ENCODE results near the gene TRIO.

Gene TRIO

DNA sequence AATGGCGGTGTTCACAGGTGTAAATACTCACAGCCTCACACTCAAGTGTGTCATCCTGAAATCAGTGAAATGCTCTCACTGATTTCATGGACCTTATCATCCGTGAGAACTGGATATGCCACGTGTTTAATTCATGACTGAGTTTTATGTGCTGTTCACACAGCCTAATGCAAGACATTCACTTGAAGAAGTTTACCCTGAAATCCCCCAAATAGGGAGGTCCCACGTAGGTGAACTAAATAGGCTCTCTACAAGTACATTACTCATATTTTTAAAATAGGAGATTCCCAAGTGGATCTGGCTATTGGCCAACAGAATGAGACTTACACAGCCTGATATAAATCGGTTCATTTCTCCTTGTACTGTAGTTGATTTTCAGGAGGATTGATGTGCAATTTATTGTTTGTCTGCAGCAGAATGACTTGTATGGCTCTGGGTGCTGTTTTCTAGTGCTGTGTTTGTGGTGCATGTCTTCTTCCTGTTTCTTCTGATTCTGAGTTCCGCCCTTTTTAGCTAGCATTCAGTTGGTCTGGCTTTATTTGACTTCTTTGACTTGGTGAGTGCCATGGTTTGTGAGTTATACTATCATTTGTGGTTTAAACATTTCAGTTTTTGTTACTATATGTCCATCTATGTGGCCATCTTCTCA lies 25.1 kb downstream of the TRIO start:
- DNase-seq (ENCODE audit: low spot score): no peak

- no peak for DNase-seq (ENCODE audit: low spot score)
Observed at GRCh38 chr5:14168793-14169262, 25.7 kb downstream of the TRIO start.

DNA sequence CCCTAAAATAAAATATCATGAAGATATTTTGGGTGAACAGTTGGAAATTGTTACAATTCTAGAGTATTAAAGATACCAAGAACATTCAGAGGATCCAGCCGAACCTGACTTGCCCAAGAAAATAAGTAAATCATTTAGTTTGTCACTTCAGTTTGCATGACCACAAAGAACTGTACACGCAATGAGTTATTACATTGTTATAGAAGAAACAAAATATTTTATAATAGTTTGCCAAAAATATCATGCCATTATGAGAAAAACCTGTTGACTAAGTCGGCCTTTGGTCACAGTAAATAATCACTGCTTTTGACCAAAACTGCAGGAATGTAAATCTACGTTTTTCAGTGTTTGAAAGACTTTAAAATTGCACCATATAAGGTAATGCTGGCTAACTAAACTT lies 27.9 kb downstream of the TRIO start:
- no peak for DNase-seq (ENCODE audit: low spot score)

GRCh38 chr5:14171621-14172020 lies 28.5 kb downstream of the TRIO start:
- no peak for DNase-seq (ENCODE audit: low spot score)

GRCh38 chr5:14172149-14172795 lies 29.1 kb downstream of the TRIO start:
- no peak for DNase-seq (ENCODE audit: low spot score)

GRCh38 chr5:14173377-14174229 lies 30.5 kb downstream of the TRIO start:
- no peak for DNase-seq (ENCODE audit: low spot score)

DNA sequence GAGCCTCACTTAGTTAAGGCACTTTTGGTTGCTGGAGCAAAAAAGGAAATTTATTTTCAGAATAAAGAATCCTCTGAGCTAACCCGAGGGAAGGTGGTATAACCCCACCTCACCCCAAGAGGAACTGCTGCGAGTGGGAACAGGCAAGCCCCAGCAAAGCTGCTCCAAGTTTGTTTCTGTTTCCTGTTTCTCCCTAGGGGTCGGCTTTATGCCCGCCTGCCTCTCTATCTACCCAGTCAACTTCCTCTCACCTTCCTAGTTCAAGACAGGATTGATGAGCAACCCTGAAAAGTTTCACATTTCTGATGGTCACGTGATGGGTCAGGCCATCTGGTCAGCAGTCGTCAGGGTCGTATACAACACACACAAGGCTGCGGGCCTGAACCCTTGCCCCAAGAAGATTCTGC lies 31.1 kb downstream of the TRIO start:
- DNase-seq (ENCODE audit: low spot score): no peak

DNA sequence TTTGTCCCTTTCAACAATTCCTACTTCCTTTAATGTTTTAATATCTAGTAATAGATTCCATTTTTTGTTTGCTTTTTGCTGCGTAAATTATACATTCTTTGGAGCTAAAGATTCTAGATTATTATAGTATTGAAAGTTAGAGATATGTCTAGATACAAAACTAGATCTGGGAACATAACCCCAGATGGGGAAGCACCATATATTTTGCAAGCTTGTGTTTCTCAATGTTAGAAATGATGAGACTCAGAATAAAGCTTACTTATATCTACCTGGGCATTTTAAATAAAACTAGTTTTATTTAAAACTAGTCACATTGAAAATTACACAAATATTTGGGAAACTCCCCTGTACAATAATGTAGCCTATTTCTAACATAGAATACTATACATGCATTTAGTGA lies 32.2 kb downstream of the TRIO start:
- DNase-seq (ENCODE audit: low spot score): no peak

- DNase-seq (ENCODE audit: low spot score): no peak
Observed at GRCh38 chr5:14176888-14177287, 33.7 kb downstream of the TRIO start.

- no peak for DNase-seq (ENCODE audit: low spot score)
Observed at GRCh38 chr5:14177634-14178033, 34.5 kb downstream of the TRIO start.

- DNase-seq (ENCODE audit: low spot score): no peak
Observed at GRCh38 chr5:14178091-14178490, 34.9 kb downstream of the TRIO start.

- no peak for DNase-seq (ENCODE audit: low spot score)
Observed at GRCh38 chr5:14178671-14179211, 35.6 kb downstream of the TRIO start.

DNA sequence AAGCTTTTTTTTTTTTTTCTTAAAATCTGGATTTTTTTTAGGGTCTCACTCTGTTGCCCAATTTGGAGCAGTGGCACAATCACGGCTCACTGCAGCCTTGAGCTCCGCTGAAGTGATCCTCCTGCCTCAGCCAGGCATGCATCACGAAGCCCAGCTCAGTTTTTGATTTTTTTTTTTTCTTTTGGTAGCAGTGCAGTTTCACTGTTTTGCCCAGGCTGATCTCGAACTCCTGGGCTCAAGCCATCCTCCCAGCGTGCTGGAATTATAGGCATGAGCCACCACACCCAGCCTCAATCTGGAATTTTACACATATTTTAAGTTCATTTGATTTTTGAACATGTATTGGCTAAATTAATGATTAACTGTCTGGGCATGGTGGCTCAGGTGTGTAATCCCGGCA lies 36.3 kb downstream of the TRIO start:
- no peak for DNase-seq (ENCODE audit: low spot score)

DNA sequence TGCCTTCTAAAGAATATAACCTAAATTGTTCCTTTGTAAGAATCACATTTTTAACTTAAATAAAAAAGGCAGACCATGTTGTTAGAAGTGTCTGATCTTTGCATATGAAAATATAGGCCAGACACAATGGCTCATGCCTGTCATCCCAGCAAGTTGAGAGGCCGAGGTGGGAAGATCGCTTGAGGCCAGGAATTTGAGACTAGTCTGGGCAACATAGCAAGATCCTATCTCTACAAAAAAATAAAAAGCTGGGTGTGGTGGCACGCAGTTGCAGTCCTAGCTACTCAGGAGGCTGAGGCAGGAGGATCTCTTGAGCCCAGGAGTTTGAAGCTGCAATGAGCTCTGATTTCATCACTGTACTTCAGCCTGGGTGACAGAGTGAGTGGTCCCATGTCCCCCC lies 37.3 kb downstream of the TRIO start:
- no peak for DNase-seq (ENCODE audit: low spot score)

GRCh38 chr5:14181299-14181968 lies 38.3 kb downstream of the TRIO start:
- DNase-seq (ENCODE audit: low spot score): no peak

- DNase-seq (ENCODE audit: low spot score): no peak
Observed at GRCh38 chr5:14182761-14183160, 39.6 kb downstream of the TRIO start.

DNA sequence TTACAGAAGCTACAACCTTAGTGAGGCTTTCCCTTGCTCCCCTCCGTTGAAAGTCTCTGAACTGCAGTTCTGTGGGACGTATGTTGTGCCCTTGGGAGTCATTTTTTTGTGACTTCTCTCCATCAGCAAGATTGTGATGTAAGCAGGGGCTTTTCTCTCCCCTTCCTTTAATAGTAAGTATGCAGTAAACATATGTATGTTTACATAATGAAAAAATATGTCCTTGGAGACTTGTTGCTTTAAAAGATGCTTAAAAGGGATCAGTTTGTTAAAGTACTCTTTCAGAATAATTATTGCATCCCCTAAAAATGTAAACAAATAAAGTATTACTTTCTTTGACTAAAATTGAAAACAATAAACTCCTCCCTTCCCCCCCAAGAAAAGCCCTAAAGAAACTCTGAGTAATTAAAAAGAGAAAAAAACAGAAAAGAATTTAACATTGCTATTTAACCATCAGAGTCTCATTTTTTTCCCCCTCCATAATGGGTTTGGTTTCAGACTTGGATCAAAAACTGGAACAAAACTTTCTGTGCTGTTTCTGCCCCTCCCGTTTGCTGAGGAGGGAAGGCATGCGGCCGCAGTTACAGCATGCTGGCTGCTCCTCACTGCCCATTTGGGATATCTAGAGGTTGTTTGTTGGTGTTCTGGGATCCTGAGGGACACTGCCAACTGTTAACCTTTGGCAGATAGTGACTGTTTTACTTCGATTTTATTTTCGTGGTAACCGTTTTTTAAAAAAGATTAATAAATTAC lies 40.2 kb downstream of the TRIO start:
- no peak for DNase-seq (ENCODE audit: low spot score)

GRCh38 chr5:14184082-14184481 lies 40.9 kb downstream of the TRIO start:
- DNase-seq (ENCODE audit: low spot score): no peak

DNA sequence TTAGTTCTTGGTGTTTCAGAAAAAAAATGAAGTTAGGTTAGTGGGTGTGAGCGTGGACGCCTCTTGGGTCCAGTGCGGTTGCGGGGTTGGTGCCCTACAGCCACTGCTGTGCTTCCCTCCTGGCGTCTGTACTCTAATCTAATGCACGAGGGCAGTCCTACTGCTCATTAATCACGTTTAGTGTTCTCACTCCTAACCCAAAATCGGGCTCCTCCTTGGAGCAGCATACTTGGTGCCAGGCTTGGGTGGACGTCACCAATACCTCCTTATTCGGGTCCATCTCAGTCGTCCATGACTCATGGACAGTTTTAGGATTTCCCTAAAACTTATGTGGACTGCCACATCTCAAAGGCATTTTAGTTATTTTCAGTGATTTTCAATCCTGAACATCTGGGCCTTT lies 41.6 kb downstream of the TRIO start:
- no peak for DNase-seq (ENCODE audit: low spot score)

- peak; percentile 57 for DNase-seq (ENCODE audit: low spot score)
Observed at GRCh38 chr5:14185326-14186058, 42.4 kb downstream of the TRIO start.

Measured in globus pallidus (tissue), 1 donor.